ENCODE results near the gene ALDH3B1. TPM values are rescaled to one million over a fixed set of nuclear protein-coding genes. Genes with fewer than 3 reads are reported as not detected.

The ALDH3B1 gene
- total RNA-seq, 1 experiment from 2014 or later = 104 TPM

GRCh38 chr11:68053981-68054812 lies 44.1 kb downstream of the ALDH3B1 start:
- CTCF ChIA-PET = no interaction called here
- no peaks in the 10 kb centered on the region for H3K9me3 ChIP-seq (ENCODE audit: insufficient read depth, low read depth)
- H3F3A ChIP-seq (ENCODE audit: insufficient read depth, low read depth) = peaks cover 79% of the 10 kb centered on the region
- no peaks in the 10 kb centered on the region for H3K4me1 ChIP-seq (replicated peaks; ENCODE audit: insufficient read depth)
- no peak overlapping the region for H3K27ac ChIP-seq
- intact Hi-C loops (cut with micrococcal nuclease; ENCODE audit: unreplicated experiment) = no loop called here
- H4K20me1 ChIP-seq (ENCODE audit: insufficient read depth) = peaks cover 19% of the 10 kb centered on the region
- no peaks in the 10 kb centered on the region for H3K27me3 ChIP-seq (ENCODE audit: insufficient read depth, low read depth)
- H3K4me3 ChIP-seq = no peak overlapping the region
- H3K36me3 ChIP-seq (ENCODE audit: low read depth) = peaks cover 17% of the 10 kb centered on the region; the same call in 1 of the 2 replicates
- no peaks in the 10 kb centered on the region for H3K79me2 ChIP-seq (ENCODE audit: low read depth)
- BruUV-seq (replicated peaks) = no TSS peak
- TF ChIP-seq EZH2 (IDR thresholded peaks at IDR 0.05; ENCODE audit: low read depth) (no peak), CTCF (conservative IDR thresholded peaks at IDR 0.05) (no peak)
- DNase-seq = no peak
- no peaks in the 10 kb centered on the region for H3K9me2 ChIP-seq (ENCODE audit: insufficient read depth)
- POLR2A ChIA-PET (ENCODE audit: unreplicated experiment) = interaction anchor here (0.6 to 0.7 kb wide), 2 partner anchors 11 to 39 kb away, joined by 3 read pairs; no protein-coding TSS in a partner anchor
- no peak overlapping the region for H2AFZ ChIP-seq
- H3K4me2 ChIP-seq = no peak overlapping the region

- H3K36me3 ChIP-seq (ENCODE audit: low read depth) = peaks cover 25% of the 10 kb centered on the region
- no peak overlapping the region for H2AFZ ChIP-seq
- H3F3A ChIP-seq (ENCODE audit: insufficient read depth, low read depth) = peaks cover 89% of the 10 kb centered on the region
- POLR2A ChIA-PET (ENCODE audit: unreplicated experiment) = no interaction called here
- no peak overlapping the region for H3K4me2 ChIP-seq
- CTCF ChIA-PET = no interaction called here
- no peak for DNase-seq
- intact Hi-C loops (cut with micrococcal nuclease; ENCODE audit: unreplicated experiment) = no loop called here
- BruUV-seq (replicated peaks) = no TSS peak
- no peaks in the 10 kb centered on the region for H3K9me3 ChIP-seq (ENCODE audit: insufficient read depth, low read depth)
- H3K27ac ChIP-seq = no peak overlapping the region
- no peak overlapping the region for H3K4me3 ChIP-seq
- H3K4me1 ChIP-seq (replicated peaks; ENCODE audit: insufficient read depth) = no peaks in the 10 kb centered on the region
- peaks cover 14% of the 10 kb centered on the region for H4K20me1 ChIP-seq (ENCODE audit: insufficient read depth)
- no peaks in the 10 kb centered on the region for H3K27me3 ChIP-seq (ENCODE audit: insufficient read depth, low read depth)
- TF ChIP-seq CTCF (conservative IDR thresholded peaks at IDR 0.05) = no peak
- TF ChIP-seq EZH2 (IDR thresholded peaks at IDR 0.05; ENCODE audit: low read depth) = no peak
- no peaks in the 10 kb centered on the region for H3K9me2 ChIP-seq (ENCODE audit: insufficient read depth)
- H3K79me2 ChIP-seq (ENCODE audit: low read depth) = no peaks in the 10 kb centered on the region
Measured at GRCh38 chr11:68056317-68057285, 46.5 kb downstream of the ALDH3B1 start.

- Histone ChIP-seq H3K79me2 (ENCODE audit: low read depth) (no peaks in the 10 kb centered on the region), H3K9me3 (ENCODE audit: insufficient read depth, low read depth) (no peaks in the 10 kb centered on the region), H3K27ac (no peak overlapping the region), H3K4me1 (replicated peaks; ENCODE audit: insufficient read depth) (no peaks in the 10 kb centered on the region), H3K9me2 (ENCODE audit: insufficient read depth) (no peaks in the 10 kb centered on the region), H3K36me3 (ENCODE audit: low read depth) (peaks cover 36% of the 10 kb centered on the region), H3K27me3 (ENCODE audit: insufficient read depth, low read depth) (no peaks in the 10 kb centered on the region), H3K4me3 (no peak overlapping the region), H2AFZ (no peak overlapping the region), H3K4me2 (no peak overlapping the region), H4K20me1 (ENCODE audit: insufficient read depth) (peaks cover 12% of the 10 kb centered on the region), H3F3A (ENCODE audit: insufficient read depth, low read depth) (peaks cover 90% of the 10 kb centered on the region)
- BruUV-seq (replicated peaks) = no TSS peak
- no peak for DNase-seq
- POLR2A ChIA-PET (ENCODE audit: unreplicated experiment) = no interaction called here
- intact Hi-C loops (cut with micrococcal nuclease; ENCODE audit: unreplicated experiment) = no loop called here
- CTCF ChIA-PET = no interaction called here
- TF ChIP-seq EZH2 (IDR thresholded peaks at IDR 0.05; ENCODE audit: low read depth) = no peak
- no peak for TF ChIP-seq CTCF (conservative IDR thresholded peaks at IDR 0.05)
Measured at GRCh38 chr11:68057807-68058206, 47.7 kb downstream of the ALDH3B1 start.
